GM21423 (cell line): ENCODE measurements around the gene GRB14.
"Not testable (repeated sequence)": the region's sequence is repeated elsewhere in the genome, so short reads cannot be mapped to it uniquely, and the experiment has no call there.

Experiments
- ATAC-seq: cut with Tn5 transposase; IDR thresholded peaks from one replicate; pipeline ENCODE4 v1.9.1; 2021; ENCODE audit warnings: mild to moderate bottlenecking, moderate library complexity; ENCODE audit not compliant: unreplicated experiment

The GRB14 gene

DNA sequence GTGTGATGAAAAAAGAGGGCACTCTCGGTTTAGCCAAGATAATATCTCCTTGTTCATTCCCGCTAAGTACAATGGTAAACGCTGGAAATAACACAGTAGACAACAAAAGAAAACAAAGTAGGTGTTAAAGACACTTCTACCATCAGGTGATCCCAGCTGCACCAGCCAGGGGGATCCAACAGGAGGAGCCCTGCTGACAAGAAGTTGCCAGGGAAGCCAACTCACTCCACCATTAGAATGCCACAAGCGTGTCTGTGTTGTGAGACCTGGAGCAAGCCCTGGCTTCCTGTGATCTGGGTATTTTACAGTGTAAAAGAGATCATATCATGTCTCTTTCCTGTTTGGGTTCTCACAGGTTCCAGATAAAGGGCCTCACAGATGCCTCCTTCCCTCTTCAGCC, 117.0 kb downstream of the GRB14 start:
- ATAC-seq, result no peak

DNA sequence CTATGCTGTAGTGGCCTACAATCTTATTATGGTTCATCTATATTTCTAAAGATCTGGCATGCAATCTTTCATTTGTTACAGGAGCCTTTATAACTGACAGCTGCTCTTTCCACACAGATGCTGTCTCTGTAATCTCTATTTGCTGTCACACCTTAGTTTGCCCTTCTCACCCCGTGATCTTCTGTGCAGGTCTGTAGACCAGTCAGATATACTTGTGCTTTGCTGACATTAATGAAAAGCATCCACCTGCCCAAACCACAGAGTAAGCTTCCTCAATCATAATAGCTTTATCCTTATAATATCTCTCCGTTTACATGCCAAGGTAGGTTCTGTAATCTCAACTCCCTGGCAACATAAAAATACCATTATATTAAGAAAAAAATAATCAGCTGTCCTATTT, 122.4 kb downstream of the GRB14 start:
- ATAC-seq, result no peak

DNA sequence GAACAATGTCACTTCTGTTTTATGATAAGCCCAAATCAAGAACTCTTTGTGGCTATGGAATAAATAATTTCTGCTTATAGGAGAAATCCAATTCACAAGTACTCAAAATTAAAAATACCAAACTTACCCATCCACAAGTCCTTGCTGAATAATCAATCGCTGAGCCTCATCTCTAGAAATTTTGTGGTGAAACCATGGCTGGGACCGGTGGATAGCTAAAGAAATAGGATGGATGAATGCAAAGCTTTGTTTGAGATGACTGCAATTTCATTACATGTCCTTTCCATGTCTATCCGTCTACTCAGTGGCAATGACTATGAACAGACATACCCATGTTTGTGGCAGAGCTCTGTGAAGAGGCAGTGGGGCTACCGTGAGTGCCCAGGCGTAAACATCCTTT, 124.4 kb downstream of the GRB14 start:
- no peak for ATAC-seq

GRCh38 chr2:164496421-164496820, 124.9 kb downstream of the GRB14 start:
- ATAC-seq, result no peak

DNA sequence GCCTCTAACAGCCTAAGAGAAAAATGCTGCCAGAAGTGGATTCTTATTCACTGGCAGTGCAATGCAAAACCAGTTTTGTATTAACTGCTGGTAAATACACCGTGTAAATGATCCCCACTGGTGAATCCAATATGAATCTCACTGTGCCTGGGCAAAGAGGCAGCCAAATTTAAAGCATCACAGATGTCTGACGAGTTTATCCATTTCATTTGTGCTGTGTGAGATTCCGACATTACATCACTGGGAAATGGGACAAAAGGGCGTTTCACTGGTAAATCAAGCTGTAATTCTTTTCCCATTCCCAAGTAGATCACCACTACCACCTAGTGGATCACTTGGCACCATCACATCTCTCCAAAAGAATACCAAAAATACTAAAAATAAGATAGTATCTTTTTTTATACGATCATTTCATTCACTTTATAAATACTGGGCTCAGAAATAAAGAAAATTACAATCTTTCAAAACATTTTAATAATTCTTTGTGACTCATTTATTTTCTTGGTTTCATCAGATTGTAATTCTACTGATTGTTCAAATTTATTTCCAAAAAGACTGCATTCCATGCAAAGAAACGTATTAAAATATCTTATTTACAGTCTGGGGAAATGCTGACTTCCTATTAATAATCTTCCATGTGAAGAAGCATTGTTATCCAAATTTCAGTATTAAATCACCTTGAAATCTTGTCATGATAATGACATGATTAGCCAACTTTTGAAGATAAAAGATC, 125.6 kb downstream of the GRB14 start:
- ATAC-seq, result no peak

DNA sequence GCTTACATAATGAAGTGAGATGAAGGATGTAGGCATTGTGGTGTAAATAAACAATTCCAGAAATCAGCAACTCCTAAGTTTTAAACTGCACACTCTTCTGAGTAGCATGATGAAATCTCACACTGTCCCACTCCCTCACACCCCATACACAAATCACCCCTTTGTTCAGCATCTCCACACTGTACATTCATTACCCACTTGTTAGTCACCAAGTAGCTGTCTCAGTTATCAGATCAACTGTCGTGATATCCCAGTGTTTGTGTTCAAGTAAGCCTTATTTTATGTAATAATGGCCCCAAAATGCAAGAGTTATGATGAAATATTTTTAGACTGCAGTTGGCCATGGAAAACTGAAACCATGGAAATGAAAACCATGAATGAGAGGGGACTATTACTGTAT, 135.7 kb downstream of the GRB14 start:
- no peak for ATAC-seq

DNA sequence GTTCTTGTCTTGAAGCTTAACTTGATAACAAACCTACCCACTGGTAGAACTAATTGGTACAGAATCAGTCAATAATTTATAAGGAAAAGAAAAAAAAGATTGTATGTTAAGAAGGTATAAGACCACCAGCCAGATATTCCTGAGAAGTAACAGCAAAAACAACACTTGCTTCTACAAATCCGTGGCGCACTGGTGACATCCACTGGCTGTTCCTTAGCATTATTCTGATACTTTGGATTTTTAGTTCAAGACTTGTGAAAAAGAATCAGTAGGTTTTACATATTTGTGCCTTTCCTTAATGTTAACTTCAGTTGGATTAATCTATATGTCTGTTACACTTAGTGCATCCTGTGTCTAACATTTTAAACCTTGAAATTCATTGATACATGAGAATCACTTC, 141.8 kb downstream of the GRB14 start:
- ATAC-seq, result no peak

DNA sequence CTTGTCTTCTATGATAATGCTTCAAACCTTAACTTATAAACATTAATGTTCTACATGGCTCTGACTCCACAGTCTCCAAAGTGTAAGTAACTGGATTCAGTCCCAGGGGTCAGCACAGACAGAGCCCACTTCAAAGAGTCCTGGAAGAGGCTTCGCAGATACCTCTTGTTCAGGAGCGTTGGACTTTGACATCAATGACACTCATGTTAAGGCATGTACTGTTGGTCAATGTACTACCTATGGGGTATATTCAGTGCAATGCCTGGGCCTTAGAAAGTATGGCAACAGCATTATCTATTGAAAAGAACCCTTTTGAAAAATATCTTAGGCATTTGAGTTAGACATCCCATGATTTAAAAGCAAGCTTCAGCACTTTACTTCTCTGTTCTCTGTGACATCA, 143.1 kb downstream of the GRB14 start:
- no peak for ATAC-seq

DNA sequence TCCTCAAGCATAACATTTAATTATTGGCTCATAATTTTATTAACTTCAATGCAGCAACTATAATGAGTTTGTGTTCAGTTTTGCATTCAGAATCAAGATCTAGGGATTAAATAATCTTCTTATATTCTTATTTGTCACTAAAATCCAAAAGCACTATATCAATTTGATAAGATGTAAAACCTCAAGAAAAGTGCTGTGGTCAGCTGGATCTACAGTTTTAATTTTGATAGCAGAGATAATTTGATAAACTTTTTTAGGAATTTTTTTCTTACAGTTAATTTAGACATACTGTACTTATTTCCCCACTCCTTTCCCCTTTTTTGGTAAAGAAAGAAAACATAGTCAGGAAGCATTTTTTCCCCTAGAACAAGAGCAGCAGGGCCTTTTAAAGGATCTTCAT, 146.4 kb downstream of the GRB14 start:
- ATAC-seq, result no peak

- ATAC-seq, result no peak
Measured at GRCh38 chr2:164473021-164473420, 148.3 kb downstream of the GRB14 start.

DNA sequence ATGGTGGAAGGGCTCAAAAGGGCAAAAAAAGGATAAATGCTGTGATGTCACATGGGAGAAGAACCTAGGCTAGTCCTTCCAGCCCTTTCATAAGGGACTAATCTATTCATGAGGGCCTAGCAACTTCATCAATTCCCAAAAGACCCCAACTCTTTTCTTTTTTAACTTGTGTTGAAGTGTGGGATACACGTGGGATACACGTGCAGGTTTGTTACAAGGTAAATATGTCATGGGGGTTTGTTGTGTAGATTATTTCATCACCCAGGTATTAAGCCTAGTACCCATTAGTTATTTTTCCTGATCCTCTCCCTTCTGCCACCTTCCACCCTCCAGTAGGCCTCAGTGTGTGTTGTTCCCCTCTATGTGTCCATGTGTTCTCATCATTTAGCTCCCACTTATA, 156.2 kb downstream of the GRB14 start:
- not testable (repeated sequence) for ATAC-seq

DNA sequence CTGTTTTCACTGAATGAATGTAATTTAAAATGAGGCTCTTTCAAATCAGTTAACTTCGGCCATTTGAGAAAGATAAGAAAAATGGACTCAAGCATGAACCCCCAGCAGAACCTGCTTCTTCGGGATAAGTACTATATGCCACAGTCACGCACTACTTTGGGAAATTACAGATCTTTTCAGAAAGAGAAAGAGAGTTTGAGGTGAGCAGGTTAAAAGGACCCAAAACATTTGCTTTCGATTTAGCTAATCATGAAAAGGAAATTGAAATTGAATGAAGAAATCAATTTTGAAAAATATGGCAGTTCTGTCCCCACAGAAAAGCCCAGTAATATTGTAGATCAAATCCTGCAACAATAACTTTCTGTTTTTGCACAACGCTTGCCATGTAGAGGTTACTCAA, 156.9 kb downstream of the GRB14 start:
- no peak for ATAC-seq

DNA sequence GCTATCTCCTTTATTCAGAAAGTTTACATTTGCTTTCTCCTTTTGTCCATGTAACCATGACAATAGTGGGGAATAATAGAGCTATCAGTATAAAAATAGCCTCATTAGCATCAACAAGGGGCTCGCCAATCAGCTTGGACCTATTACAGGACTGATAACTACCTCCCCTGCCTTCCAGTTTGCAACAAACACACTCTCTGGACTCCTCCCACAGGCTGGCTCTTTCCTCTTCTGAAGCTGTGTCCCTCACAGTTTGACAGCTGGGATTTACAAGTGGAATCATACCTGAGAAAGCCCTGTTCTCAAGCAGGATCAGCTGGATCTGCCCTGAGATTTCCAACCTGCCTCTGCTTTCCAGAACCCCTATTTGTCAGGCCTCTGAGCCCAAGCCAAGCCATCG, 162.5 kb downstream of the GRB14 start:
- ATAC-seq, result no peak

GRCh38 chr2:164457271-164457670, 164.0 kb downstream of the GRB14 start:
- ATAC-seq, result no peak

GRCh38 chr2:164456619-164457018, 164.7 kb downstream of the GRB14 start:
- ATAC-seq, result no peak

- ATAC-seq, result no peak
Measured at GRCh38 chr2:164453656-164454305, 167.5 kb downstream of the GRB14 start.

DNA sequence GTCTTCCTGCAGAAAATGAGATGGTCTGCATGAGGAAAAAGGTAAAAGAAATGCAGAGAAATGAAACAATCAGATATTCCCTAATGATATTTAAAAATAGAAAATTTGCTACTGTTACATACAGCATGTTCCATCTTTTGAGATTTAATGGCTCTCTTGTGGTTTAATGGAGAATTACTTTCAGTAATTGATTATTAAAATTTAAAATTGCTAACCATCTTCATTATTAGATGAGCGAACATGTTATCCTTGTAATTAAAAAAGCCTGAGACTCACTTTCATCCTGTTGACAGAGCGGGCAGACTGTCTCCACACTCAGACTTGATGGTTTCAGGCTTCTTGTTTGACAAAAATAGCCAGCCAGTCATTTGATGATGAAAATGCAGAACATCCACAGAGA, 171.0 kb downstream of the GRB14 start:
- no peak for ATAC-seq

GRCh38 chr2:164449706-164450105, 171.6 kb downstream of the GRB14 start:
- ATAC-seq, result no peak

DNA sequence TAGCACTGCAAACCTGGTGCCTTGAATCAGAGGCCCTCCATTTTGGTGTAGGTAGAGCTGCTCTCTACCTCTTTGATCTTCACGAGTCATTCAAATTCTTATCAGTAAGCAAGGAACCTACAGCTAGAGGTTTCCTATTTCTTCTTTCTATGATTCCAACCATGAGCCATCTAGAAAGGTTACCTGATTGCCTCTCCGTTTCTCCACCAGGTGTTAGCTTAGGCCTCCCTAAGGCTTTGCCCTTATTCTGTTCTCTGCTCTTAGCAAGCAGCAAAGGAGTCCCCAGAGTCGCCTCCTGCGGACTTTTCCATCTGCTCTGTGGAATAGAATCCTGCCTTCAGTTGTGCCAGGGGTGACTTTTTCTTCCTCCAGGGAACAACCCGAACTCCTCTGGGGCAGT, 173.6 kb downstream of the GRB14 start:
- ATAC-seq, result no peak
